HG03159 (cell line): ENCODE data around the gene PTPRN2.

Experiments used
- ATAC-seq: cut with Tn5 transposase; IDR thresholded peaks from one replicate; pipeline ENCODE4 v1.9.1; 2021; ENCODE audit warnings: mild to moderate bottlenecking, moderate library complexity; ENCODE audit not compliant: unreplicated experiment

PTPRN2 gene

DNA sequence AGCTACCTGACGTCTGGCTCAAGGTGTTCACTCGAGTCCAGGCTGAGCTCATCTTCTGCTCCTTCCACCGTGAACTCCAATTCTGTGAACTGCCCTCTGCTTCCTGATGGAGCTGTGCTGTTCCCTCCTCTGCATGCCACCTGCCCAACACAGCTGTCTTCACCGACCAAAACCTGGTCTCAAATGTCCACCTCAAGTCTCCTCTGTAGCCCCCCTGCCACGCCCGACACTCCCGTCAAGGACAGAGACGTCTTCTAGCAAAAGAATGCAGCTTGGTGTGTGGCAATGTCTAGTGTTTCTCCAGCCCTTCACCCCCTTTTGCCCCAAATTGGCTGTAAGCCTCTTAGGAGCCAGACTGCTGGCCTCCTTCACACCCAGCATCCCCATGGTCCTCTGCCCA is 945.8 kb downstream of the PTPRN2 start:
- ATAC-seq: no peak

DNA sequence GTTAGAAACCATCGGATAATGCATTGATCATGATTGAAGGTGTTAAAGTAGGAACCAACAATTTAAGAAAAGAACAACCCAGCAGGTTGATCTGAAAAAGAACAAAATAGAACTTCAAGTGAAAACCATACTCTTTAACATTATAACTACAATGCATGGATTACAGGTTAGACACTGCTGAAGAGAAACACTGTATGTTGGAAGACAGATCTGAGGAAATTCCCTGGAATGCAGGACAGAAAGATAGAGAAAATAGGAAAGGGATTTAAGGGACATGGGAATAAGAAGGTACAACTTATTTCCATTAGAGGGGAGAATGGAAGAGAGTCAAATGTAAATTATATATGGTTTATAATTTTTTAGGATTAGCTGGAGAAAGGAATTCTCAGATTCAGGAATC is 947.5 kb downstream of the PTPRN2 start:
- no peak for ATAC-seq

DNA sequence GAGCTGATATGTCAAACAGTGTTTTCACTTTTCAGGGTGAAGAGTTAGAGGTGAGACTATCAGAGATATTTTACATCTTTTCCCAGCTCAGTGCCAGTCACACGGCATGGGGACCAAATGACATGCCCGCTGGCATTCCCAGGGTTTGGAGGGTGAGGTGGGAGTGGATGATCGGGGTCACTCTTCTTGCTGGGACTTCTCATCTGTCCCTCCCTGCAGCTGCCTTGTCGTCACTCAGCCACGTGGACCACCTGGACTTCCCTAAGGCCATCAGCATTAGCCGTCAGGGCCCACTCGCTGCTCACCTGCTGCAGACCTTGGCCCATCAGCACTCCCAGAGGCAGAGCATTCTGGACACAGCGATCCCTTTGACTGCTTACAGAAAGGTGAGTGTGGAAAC is 949.1 kb downstream of the PTPRN2 start:
- ATAC-seq: no peak

DNA sequence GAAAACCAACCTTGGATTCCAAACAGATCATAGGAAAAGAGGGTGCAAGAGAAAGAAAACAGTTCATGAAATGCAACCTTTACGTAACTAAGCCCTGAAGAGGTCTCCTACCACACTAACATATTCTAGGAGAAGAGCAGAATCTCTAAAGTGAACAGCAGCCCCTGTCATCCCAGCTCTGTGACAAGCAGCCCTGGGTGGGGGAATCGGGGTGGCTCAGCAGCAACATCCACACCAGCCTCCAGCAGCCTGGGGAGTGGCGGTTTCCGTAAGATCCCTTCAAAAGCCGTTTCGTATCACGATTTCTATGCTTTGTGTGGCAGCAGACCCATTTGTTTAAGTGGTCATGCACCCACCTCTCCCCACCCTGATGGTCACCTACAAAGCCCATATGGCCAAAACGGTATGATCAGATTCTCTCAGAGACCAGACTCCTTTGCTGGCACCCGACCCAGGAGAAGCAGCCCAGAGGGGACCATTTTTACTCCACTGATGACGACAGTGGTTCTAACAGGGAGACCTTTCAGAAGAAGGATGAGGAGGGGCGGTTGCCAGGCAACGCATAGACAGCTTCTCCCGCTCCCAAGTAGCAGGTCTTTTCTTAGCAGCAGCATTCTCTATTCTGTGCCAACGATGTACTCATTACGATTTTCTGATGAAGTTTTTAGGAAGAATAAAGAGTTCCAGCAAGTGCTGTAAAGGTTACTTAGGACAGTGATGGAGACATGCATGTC is 950.2 kb downstream of the PTPRN2 start:
- ATAC-seq: no peak

DNA sequence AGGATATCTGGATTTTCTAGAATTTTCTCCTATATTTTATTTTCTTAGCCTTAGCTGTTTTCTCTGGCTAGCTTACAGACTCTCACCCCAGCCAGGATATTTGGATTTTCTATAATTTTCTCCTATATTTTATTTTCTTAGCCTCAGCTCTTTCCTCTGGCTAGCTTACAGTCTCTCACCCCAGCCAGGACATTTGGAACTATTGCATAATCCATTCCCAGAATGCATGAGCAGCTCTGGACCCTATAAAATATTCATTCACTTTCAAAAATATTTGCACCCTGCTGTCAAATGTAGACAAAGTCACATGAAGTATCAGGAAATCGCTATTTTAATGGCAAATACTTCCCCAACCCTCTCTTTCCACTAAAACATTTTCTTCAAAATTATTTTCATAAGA is 952.0 kb downstream of the PTPRN2 start:
- ATAC-seq: no peak

DNA sequence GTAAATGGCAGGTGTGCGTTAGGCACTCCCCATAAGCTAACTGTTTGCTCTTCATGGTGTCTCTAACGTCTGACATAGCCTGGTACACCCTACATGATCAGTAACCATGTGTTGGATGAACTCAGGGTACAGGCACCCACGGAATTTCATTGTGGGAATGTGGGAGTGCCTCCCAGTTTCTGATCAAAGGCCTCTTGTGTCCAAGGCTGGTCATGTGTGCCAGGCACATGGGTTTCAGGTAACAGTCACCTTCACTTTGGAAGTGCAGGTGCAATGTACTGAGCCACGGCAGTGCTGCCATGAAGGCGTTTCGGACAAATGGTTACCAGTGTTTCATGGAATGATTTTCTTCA is 952.5 kb downstream of the PTPRN2 start:
- no peak for ATAC-seq

DNA sequence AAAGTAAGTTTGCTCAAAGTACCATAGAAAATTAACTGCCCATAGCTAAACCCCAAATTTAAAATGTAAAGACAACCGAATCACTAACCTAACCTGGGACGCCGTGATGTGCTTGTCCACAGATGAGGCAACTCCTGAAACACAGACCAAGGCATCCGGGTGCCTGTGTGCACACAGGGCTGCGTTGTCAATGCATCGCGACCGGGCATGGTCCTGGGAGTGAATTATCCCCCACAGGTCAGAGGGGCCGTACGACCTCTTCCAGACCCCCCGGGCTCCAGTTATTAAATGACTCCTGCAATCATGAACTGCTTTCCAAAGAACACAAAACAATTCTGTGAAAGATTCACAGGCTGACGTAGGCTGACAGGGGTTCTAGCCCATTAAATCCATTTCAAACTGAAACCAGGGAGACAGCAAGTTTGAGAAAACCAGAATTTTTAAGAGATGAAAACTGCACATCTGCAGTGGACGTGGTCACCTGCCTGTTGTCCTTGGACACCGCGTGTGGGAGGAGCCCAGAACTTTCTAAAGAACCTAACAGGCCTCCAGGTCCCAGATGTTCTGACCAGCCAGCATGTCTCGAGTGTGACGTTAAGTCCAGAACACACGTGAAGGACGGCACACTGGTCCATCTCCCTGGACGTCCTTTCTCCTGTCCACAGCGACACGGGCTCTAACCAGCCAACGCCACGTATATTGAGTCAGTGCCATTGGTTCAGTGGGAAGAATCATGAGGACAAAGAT is 953.0 kb downstream of the PTPRN2 start:
- no peak for ATAC-seq

DNA sequence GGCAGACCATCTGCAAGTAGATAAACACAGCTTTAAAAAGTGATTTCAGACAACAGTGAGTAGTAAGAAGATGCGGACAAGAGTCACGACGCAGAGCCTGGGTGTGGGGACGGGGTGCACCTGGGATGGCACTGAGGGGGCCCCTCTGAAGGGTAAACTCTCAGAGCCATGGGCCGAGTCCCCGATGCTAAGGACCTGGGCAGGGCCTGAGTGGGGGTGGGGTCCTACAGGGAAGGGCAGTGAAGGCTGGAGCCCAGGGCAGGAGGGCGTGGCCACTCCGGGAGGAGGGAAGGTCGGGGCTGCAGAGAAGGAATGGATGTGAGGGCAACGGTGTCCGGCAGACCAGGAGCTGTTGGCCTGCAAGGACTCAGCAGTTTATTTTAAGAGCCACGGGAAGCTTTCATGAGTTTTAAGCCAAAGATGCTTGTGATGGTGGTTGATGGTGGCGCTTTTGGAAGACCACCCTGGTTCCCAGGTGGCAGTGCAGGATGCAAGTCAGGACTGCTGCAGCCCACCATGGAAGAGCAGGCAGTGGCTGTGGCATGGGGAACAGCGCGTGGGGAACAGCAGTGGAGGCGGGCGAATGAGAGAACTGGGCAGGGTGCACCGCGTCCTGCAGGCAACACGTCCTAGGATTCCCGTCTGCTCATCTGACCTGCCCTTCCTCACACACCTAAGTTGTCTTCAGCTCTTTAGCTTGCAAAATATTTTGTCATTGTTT is 954.0 kb downstream of the PTPRN2 start:
- ATAC-seq: no peak

DNA sequence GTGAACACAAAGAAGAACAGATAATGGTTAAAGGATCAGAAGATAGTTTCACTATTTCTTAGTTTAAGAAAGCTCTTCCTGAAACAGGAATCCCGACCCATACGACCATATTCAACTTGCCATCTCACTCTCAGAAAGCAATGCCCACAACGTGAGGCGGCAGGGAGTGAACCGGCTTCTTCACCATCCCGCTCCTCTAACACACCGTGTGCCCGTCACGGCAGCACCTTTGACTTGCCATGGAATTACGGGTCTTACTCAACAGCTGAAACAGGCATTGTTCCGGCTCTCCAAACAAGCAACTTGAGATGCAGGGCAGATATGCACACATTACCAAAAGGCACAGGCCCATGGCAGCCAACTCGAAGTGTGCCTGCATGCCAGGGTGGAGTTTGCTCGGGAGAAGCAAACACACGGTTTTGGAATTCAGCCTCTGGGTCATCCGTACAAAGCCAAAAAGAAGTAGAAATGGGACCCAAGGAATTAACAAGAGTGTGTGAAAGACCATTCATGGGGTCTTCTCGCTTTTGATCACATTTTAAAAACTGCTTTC is 957.2 kb downstream of the PTPRN2 start:
- no peak for ATAC-seq

DNA sequence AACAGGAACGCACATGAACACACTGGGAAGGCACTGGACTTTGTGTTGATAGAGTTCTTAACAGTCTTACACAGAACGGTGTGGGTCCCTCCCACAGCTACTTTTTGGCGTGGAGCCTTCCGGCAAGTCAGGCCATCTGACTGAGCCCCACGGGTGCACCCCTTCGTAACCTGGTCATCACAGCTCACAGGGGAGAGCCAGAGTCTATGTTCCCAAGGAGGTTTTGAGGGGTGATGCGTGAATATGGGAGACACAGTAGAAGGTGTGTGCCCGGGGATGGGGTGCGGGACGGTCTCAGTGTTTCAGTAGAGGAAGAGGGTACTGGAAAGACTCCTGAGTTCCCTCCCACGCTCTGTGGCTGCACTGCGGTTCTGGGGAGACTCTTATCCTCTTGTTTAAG is 959.2 kb downstream of the PTPRN2 start:
- no peak for ATAC-seq

DNA sequence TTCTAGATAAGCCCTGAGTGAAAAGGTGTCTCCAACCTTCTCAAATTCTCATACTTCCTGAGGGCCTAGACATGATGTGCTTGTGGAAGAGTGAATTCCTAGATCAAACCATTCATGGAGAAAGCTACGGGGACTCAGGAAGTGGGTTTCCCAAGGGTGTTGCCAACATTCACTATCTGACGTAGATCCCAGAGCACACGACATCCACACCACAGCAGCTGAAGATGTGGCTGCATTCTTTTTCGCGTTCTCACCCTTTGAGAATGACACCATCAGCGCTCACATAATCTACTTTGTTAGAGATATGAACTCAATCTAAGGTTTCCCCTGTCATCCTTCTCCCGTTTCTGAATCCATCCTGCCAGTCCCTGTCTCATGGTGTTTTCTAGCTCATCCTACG is 960.0 kb downstream of the PTPRN2 start:
- no peak for ATAC-seq

DNA sequence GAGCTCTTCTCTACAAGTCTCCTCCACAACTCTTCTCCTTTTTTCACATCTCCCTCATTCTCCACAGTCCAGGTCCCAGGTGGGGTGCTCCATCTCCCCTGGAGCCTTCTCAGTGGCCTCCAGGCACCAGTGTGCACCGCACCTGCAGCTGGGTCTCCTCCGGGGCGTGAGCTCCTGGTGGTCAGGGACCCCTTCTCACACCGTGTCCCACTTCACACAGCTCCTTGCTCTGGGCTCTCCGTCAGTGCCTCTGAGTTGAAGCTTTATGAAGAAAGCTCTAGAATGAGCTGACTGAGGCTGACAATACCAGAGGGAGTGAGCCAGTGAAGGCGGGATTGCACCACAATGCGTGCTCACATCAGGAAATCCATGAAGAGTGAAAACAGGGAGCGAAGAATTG is 960.6 kb downstream of the PTPRN2 start:
- no peak for ATAC-seq

DNA sequence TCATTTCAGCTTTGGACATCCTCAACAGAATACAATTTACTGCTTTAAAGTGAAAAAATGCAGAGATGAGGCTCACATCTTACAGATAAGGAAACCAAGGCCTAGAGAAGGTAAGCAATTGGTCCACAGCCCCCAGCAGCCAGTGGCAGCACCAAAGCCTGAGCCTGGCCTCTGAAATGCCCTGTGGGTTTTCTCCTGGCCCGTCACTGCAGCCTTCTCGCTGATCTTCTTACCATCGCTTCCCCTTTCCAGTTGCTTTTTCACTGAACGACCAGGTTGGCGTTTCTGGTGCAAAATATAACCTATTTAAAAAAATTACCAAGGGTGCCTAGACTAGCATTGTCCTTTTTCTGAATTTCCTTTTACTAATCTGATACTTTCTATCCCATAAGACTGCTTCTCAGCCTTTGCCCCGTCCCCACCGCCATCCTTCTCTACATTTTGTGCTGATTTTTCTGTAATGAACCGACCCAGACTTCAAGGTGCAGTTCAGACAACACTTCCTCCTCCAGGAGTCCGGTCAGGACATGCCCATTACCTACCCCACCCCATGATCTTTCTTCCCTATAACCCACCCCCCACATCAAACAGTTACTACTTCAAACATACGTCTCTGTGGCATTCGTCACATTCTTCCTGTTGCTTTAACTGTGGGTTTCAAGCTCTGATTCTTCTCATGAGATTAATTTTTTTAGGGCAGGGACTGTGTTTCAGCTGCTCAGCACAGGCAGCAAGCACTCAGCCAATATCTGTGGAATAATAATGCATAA is 961.5 kb downstream of the PTPRN2 start:
- no peak for ATAC-seq

DNA sequence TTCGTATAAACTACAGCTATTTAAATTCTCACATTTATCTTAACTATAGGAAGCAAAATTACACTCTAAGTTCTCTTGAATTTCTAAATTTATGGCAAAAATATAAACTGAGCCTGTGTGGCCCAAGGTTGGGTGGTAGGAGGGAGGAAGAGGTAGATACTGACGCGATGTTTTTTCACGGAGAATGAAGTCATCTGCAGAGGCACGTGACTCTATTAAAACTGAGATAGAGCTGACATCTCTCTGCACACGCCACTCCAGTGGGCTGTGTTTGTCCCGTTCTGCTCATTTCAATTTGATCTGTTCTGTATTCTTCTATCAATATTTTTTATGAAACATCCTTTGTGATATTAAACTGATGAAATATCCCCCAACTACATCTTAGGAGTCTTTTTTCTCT is 964.1 kb downstream of the PTPRN2 start:
- no peak for ATAC-seq

DNA sequence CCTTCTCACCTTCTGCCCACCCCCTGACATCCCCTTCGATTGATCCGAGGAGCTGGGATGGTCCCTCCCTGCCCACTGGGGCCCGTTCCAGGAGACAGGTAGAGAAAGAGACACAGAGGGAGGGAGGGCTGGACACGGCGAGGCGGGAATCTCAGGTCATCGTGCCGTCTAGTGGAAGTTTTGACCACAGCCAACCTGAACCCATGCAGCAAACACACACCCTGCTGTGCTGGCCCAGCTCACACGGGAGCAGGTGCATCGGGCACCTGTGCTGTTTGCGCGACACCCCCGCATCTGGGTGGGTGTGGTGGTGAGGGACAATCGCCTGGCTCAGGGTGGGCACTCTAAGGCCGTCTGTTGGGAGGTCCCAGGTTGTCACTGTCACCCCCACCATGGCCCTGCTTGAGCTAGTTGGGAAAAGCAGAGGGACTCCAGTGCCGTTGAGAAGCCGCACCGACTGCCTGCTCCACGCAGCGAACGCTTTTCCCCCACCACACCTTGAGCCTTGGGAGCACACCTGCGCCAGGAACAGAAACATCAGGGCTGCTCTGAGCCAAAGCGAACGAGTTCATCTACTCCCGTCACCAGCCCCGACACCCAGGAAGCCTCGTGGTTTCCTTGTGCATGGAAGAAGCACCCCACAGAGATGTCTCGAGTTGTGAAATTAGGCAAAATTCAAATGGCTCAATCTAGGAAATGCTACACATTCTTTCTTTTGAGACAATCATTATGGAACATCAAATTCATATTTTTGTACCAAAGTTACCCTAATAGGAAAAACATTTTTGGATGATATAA is 965.0 kb downstream of the PTPRN2 start:
- ATAC-seq: no peak

DNA sequence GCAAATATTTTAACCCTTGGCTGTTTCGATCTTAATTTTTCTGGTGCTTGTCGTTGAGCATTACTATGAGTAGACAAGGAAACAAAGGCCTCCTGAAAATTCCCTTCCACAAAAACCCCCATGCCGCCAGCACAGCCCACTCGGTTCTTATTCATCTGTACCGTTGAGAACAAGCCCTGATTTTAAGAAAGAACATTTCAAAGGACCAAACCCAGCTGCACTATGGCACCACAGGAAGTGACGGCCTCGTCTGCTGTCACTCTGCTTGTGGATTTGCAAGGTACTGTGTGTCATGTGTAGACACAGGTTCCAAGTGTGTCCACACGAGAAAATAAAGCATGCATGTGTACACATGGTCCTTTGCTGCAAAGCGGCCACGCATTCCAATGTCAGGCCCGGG is 965.6 kb downstream of the PTPRN2 start:
- ATAC-seq: no peak

DNA sequence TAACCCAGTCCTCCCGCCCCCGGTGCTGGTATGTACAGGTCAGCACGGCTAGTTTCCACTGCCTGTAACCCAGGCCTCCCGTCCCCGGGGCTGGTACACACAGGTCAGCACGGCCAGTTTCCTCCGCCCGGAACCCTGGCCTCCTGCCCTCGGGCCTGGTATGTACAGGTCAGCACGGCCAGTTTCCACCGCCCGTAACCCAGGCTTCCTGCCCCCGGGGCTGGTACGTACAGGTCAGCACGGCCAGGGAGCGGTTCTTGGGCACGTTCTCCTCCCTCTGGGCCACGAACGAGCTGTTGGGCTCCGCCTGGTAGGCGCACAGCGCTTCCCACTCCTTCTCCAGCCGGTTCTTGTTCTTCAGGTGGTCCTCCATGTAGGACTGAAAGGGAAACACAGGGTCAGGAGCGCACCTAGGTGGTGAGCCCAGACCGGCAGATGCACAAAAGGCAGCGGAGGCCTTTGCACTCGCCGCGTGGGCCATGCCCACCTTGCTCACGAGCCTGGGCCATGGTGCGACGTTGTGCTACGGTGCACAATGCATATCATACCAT is 966.4 kb downstream of the PTPRN2 start:
- no peak for ATAC-seq

DNA sequence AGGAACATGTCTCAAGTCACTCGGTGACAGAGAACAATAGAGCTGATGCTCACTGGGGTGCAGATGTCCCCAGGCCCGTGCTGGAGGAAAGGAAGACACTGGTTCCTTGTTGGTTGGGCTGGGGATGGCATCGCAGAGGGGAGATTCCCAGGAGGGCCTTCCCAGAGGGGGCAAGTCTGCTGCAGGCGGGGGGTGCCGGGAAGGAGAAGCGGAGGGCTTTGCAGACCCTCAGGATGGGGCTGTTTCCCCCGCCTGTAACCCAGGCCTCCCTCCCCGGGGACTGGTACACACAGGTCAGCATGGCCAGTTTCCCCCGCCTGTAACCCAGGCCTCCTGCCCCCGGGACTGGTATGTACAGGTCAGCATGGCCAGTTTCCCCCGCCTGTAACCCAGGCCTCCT is 967.0 kb downstream of the PTPRN2 start:
- no peak for ATAC-seq

DNA sequence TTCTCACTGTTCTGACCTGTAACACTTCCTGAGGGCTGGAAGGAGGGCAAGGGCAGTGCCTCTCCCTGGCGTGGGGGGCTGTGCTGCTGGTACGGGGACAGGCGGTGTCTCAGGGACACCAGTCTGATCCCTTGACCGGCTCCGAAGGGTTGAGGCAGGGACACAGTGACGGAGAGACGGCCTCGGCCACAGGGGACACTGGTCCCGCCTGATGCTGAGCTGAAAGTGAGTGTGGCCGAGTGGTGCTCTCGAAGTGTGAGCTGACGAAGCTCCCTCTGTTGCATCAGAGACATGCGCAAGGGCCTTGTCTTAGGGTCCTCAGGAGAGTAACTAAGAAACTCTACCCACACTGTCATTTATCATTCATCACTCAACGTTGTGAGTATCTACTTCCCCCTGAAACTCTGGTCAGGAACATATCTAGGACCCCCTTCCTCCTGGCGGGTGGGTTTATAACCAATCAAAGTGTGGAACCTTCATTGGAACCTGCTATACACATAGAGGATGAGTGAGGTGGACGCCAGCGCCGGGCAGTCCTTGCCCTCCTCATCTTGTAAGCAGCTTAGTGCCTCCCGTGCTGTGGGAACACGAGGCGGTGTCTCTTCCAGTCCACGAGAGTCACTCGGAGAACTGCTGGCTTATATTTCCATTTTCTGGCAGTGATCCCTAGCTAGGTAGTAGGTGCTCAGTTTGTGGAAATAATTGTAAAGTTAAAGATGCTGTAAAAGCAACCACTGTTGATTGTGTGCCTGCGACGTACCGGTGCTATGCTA is 967.7 kb downstream of the PTPRN2 start:
- no peak for ATAC-seq
